SW480 (cell line): ENCODE results near the gene CTNNA3.

ENCODE experiments used
- DNase-seq: peaks from one replicate; pipeline ENCODE4 v3.0.0-alpha.2; 2016; ENCODE audit warnings: low spot score

CTNNA3 gene

GRCh38 chr10:66860376-66860945 lies 835.5 kb downstream of the CTNNA3 start:
- DNase-seq = no peak

DNA sequence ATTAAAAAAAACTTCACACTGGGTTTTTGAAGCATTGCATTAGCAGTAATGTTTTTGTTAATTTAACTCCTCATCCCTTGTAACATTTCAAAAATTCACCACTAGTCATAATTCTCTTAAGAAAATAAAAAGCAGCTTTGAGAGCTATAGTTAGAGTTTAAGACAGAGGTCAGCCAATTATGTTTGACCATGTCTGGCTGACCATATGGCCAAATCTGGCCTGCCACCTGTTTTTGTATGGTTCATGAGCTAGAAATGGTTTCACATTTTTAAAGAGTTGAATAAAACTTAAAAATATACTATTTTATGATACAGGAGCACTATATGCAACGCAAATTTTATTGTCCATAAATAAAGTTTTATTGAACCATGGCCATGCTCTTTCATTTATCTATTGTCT lies 843.2 kb downstream of the CTNNA3 start:
- DNase-seq = no peak

DNA sequence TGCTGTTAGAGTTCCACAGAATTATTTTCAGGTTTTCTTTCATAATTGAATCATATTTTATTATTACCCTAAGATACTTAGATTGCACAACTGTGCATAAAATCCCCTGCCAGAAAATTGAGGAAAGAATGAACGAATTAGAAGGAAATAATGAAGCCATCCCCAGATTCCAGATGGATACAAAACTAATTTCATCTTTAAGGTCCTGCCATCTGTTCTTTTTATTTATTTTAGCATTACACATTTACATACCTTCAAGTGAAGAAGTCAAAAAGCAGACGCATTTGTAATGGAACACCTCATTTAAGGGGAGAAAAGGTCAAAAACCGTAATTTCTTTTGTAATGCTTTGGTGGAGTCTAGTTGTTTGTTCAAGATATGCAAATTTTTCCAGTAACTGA lies 847.1 kb downstream of the CTNNA3 start:
- no peak for DNase-seq

GRCh38 chr10:66844176-66844942 lies 851.6 kb downstream of the CTNNA3 start:
- DNase-seq = no peak

GRCh38 chr10:66843396-66843795 lies 852.6 kb downstream of the CTNNA3 start:
- no peak for DNase-seq

DNA sequence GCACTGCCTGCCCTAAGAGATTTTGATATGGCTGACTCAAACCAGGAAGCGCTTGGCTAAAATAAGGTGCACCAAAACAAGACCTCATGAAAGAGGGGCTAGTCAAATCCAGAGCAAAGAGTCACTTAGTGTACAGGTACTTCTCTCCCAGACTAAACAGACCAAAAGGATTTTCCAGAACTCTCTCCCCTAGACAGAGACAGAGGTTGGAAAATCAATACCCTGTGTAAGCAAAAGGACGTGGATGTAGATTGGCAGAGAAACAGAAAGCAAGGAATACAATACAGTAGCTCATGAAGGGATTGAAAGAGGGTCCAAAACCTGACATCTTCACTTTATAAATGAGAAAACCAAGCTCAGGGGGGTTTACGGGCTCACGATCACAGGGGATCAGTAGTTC lies 853.1 kb downstream of the CTNNA3 start:
- no peak for DNase-seq

DNA sequence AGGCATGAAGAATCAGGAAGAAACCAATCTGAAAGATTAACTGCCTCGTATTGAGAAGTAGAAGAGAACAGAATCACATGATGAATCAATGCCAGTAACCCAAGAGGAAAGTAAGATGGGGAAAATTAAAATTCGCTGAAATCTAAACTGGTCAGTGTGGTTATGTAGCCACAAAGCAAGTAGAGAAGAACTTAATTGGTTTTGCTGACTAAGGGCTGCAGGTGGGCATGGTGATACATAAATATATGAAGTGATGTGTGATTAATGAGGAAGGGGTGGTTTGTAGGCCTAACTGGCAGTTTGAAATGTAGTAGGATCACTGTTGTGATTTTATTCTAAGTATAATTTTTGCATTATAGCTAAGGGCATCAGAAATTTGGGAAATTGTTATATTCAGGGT lies 853.6 kb downstream of the CTNNA3 start:
- no peak for DNase-seq

DNA sequence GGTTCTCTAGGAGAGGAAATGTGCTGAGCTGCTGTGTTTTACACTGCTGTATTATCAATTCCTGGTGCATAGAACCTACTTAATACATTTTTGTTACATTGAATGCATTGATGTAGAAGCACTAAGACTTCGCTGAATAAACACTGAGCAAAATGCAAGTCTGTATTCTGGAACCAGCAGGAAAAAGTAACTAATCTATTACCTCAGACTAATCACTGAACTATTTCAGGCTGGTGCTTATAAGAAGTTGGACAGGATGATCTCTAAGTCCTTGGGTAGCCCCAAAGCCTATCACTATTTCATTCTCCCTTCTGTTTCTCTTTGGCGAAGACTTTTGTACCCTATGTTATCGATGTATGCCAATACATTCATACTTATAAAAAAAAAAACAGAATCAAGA lies 857.3 kb downstream of the CTNNA3 start:
- DNase-seq = no peak

DNA sequence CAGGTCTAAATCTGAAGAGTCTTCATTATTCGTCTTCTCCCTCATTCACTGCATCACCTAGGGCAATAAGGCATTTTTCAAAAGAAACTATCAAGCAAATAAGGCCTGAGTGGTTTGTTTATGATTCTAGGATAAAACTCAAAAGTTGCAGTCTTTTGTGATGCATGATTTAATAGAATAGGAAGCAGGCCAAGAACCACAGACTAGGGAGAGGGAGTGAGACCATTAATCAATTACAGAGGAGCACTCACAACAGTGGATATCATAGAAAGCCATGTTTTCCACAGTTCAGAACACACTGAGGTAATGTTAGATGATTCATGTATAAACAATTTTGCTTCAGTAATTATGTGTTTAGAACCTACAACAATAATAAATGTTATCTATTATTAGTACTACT lies 858.0 kb downstream of the CTNNA3 start:
- no peak for DNase-seq

GRCh38 chr10:66837335-66837734 lies 858.7 kb downstream of the CTNNA3 start:
- DNase-seq = no peak

GRCh38 chr10:66836771-66837170 lies 859.2 kb downstream of the CTNNA3 start:
- DNase-seq = no peak

DNA sequence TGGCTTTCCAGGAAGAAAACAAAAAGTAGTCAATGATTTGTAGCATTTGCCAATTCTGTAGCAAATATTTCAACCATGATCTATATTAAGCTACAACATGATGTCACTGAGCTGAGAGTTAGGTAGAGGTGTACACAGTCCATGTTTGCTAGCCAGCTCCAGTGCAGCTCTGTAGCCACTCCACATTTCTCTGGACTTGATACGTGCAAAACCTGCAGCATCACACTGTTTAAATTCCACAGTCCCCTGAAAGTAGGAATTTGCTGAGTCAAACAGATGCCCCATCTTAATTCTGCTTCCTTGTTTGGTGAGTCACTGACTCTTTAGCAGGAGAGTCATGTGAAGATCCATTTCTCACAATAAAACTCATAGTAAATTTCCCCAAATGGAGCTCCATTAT lies 859.9 kb downstream of the CTNNA3 start:
- no peak for DNase-seq

GRCh38 chr10:66835400-66835799 lies 860.6 kb downstream of the CTNNA3 start:
- no peak for DNase-seq

DNA sequence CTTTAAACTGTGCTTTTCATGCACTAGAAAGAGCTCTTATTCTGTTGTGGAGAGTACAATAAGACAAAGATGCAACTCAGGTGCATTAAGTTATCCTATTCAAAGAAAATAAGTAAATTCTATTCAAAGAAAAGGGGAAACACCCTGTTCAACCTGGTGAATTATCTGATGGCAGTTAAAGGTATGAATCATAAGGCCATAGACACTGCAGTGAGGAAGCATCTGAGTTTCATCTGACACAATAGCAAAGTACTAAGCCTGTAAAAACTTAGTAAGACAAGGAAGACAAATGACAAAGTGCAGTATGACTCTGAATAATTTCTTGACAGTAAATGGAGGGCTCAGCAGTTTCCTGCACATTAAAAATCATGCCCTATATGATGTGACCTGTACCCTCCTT lies 861.2 kb downstream of the CTNNA3 start:
- DNase-seq = no peak

- no peak for DNase-seq
These were observed 862.1 kb downstream of the CTNNA3 start for GRCh38 chr10:66833861-66834260.

- DNase-seq = no peak
These were observed 863.1 kb downstream of the CTNNA3 start for GRCh38 chr10:66832781-66833422.

GRCh38 chr10:66828957-66829356 lies 867.0 kb downstream of the CTNNA3 start:
- no peak for DNase-seq

DNA sequence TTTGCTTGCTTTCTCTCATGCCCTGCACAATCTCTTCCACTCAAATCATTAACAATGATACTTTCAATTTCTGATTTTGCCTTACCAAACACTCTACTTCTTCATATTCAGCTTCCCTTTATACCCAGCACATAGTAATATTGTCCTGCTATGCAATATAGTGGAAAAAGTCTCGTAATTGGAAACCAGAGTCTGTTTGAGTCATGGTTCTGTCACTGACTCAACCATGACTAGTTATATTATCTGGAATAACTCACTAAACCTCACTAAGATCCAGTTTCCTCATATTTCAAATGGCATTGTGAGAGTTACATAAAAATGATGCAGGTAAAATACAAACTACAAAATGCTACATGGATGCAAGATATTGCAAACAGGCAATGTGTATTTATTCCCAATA lies 868.6 kb downstream of the CTNNA3 start:
- DNase-seq = no peak

GRCh38 chr10:66823301-66823700 lies 872.7 kb downstream of the CTNNA3 start:
- DNase-seq = no peak

DNA sequence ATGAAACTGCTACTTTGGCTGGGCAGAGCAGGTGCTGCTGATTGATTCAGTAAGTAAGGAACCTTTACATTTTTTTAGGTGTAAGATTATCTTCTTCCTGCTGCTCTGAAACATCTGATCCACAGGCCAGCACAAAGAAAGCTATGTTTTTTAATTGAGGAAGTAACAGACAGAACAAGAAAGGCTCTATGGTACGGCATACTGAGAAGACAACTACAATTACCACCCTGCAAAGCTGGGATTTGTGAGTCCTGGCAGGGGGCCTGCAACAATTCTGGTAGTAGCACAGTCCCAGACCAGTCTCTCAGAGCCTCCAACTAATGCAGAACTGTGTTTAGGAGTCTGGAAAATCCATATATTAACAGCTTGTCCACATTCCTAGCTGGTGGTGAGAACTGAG lies 873.2 kb downstream of the CTNNA3 start:
- no peak for DNase-seq

DNA sequence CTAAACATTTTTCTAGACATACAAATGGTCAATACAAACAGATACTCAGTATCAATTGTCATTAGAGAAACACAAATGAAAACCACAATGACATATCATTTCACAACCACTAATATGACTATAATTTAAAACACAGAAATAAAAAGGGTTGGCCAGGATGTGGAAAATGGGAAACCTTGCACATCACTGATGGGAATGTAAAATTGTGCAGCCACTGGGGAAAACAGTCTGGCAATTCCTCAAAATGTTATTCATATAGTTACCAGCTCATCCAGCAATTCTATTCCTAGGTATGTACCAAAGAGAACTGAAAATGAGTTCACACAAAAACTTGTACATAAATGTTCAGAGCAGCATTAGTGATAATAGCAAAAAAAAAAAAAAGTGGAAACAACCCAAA lies 876.3 kb downstream of the CTNNA3 start:
- no peak for DNase-seq

- no peak for DNase-seq
These were observed 882.9 kb downstream of the CTNNA3 start for GRCh38 chr10:66813122-66813521.

DNA sequence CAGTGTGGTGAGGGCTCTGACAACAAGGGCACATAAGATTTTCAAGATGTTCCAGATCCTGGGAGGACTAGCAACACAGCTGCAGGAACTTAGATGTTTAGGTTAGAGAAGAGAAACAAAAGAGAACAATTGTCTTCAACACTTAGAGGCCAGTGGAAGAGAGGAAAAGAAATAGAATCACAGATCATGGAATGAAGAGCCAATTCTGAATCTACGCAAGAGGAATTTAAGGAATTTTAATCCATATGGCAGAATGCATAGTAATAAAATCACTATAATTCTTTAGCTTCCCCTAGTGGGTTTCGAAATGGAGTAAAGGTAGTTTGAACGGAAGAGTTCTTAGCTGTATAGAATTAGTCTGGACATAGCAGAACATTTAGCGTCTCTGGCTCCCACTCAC lies 884.8 kb downstream of the CTNNA3 start:
- DNase-seq = no peak

DNA sequence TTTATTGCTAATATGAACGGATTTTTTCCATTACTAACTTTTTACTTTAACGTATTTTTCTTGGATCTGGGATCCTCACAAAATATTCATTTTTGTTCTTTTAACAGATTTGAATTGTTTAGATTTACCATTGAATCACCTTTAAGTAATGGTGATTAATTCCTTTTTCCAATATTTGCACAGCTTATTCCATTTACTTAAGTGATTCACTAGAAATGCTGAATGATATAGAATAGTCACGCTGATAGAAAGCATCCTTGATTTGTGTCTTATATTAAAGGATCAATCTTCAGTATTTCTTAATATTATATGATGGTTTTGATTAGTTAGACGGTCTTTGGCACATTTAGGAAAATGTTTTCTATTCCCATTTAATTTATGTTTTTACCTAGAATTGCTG lies 886.6 kb downstream of the CTNNA3 start:
- no peak for DNase-seq
